HCT116 (cell line): ENCODE measurements around the gene DNAJA4. TPM values are rescaled to one million over a fixed set of nuclear protein-coding genes. Genes with fewer than 3 reads are reported as not detected.

Source experiments
- ATAC-seq: fragments of 200-7000 bp; cut with Tn5 transposase; 2 replicates; pipeline ENCODE4 v1.9.1; 2020; ENCODE audit warnings: mild to moderate bottlenecking, moderate library complexity
- BruUV-seq: library from RNA; stranded (reverse); fragments of 400-500 nt; replicated peaks from 2 replicates; lab custom pipeline; 2021; lab: Mats Ljungman, UMichigan
- CTCF ChIA-PET: fragments of 300-600 bp; sonication (Branson Sonifier 250); formaldehyde crosslinking; loops from one replicate; lab custom pipeline; 2021; ENCODE audit warnings: antibody characterized with exemption; lab: Charles Lee
- POLR2A ChIA-PET: fragments of 300-600, 350-600 bp; sonication (Branson Sonifier 250); formaldehyde crosslinking; loops from one replicate; lab custom pipeline; 2021; ENCODE audit warnings: antibody characterized with exemption; lab: Charles Lee
- RAD21 ChIA-PET, 2 experiments: fragments of 300-600 bp; sonication (Branson Sonifier 250); formaldehyde crosslinking; loops; one replicate each; lab custom pipeline; 2023; ENCODE audit warnings: low total read pairs in 2 of 2; ENCODE audit not compliant: uncharacterized antibody in 2 of 2, unreplicated experiment in 2 of 2, low non-redundant PET in 1 of 2; lab: Charles Lee
- DNase-seq: peaks from one replicate; pipeline ENCODE4 v3.0.0-alpha.2; 2010; ENCODE audit warnings: low read depth, low spot score
- H2AFZ ChIP-seq: fragments of 200-600 bp; shearing (Covaris generic), sonication (generic); 2 replicates; pipeline ENCODE4 v1.6.1; 2017; ENCODE audit warnings: low read depth, mixed run types, mixed read lengths, antibody characterized with exemption, low read length; ENCODE audit not compliant: poor library complexity, severe bottlenecking
- H3K27ac ChIP-seq: 2 replicates; pipeline ENCODE4 v1.5.1; 2012; ENCODE audit warnings: low read depth, low read length
- H3K27me3 ChIP-seq: fragments of 200-600 bp; sonication (generic); 2 replicates; pipeline ENCODE4 v1.6.1; 2016; ENCODE audit warnings: mixed run types, low read length, mixed read lengths; ENCODE audit not compliant: insufficient read depth
- H3K36me3 ChIP-seq, 2 experiments: fragments of 200-500 bp in 1 of 2; fragments of 200-600 bp in 1 of 2; sonication (Bioruptor generic) in 1 of 2; sonication (generic) in 1 of 2; 2 replicates each; pipeline versions ENCODE4 v1.5.1 to v1.6.1; 2014 to 2016; ENCODE audit warnings: low read length in 2 of 2, inconsistent platforms in 1 of 2, mixed read lengths in 1 of 2, mixed run types in 1 of 2; ENCODE audit not compliant: insufficient read depth in 2 of 2, control insufficient read depth in 1 of 2
- H3K4me1 ChIP-seq, 2 experiments: fragments of 200-600 bp in 1 of 2; sonication (generic) in 1 of 2; 2 replicates each; pipeline versions ENCODE4 v1.5.1 to v1.6.1; 2012 to 2017; ENCODE audit warnings: low read length in 2 of 2, inconsistent platforms in 1 of 2, mild to moderate bottlenecking in 1 of 2, mixed read lengths in 1 of 2, mixed run types in 1 of 2, moderate library complexity in 1 of 2; ENCODE audit not compliant: insufficient read depth in 2 of 2, control insufficient read depth in 1 of 2
- H3K4me2 ChIP-seq: fragments of 200-600 bp; sonication (generic); 2 replicates; pipeline ENCODE4 v1.6.1; 2017; ENCODE audit warnings: mixed run types, low read length, mixed read lengths
- H3K4me3 ChIP-seq, 2 experiments: fragments of 200-600 bp in 1 of 2; sonication (generic) in 1 of 2; replicated peaks in 1 of 2; 2 replicates each; pipeline ENCODE4 v1.5.1; 2011 to 2016; ENCODE audit warnings: low read length in 2 of 2, control low read depth in 1 of 2, low read depth in 1 of 2, mild to moderate bottlenecking in 1 of 2, mixed read lengths in 1 of 2, mixed run types in 1 of 2
- H3K79me2 ChIP-seq: fragments of 200-600 bp; sonication (generic); 2 replicates; pipeline ENCODE4 v1.6.1; 2017; ENCODE audit warnings: mild to moderate bottlenecking, mixed run types, low read length, moderate library complexity, mixed read lengths; ENCODE audit not compliant: insufficient read depth
- H3K9ac ChIP-seq: fragments of 200-600 bp; sonication (generic); 2 replicates; pipeline ENCODE4 v1.6.1; 2016; ENCODE audit warnings: low read length, mixed read lengths
- H3K9me2 ChIP-seq: fragments of 200-600 bp; sonication (generic), shearing (Covaris generic); 2 replicates; pipeline ENCODE4 v1.6.1; 2017; ENCODE audit warnings: mixed run types, mild to moderate bottlenecking, moderate library complexity; ENCODE audit not compliant: insufficient read depth
- H3K9me3 ChIP-seq, 2 experiments: fragments of 200-500 bp in 1 of 2; fragments of 200-600 bp in 1 of 2; sonication (Bioruptor generic) in 1 of 2; sonication (generic) in 1 of 2; 2 replicates each; pipeline ENCODE4 v1.6.1; 2014 to 2017; ENCODE audit warnings: low read length in 2 of 2, mixed read lengths in 2 of 2, inconsistent platforms in 1 of 2, low read depth in 1 of 2, mild to moderate bottlenecking in 1 of 2, mixed run types in 1 of 2, moderate library complexity in 1 of 2; ENCODE audit not compliant: control insufficient read depth in 1 of 2, insufficient read depth in 1 of 2
- H4K20me1 ChIP-seq: fragments of 200-600 bp; sonication (generic), shearing (Covaris generic); 2 replicates; pipeline ENCODE4 v1.6.1; 2017; ENCODE audit warnings: mixed run types, mild to moderate bottlenecking, moderate library complexity; ENCODE audit not compliant: insufficient read depth
- ATF3 ChIP-seq: IDR thresholded peaks from 2 replicates; pipeline ENCODE4 v1.6.1; 2012
- EZH2 ChIP-seq: fragments of 200-600 bp; sonication (generic); IDR thresholded peaks from 2 replicates; pipeline ENCODE4 v1.6.1; 2017; ENCODE audit warnings: antibody characterized with exemption, mixed run types
- JUND ChIP-seq: IDR thresholded peaks from 2 replicates; pipeline ENCODE4 v1.6.1; 2012
- POLR2A ChIP-seq: IDR thresholded peaks from 2 replicates; pipeline ENCODE4 v1.7.0; 2011; ENCODE audit warnings: borderline replicate concordance; ENCODE audit not compliant: insufficient read depth, insufficient read length; ENCODE audit errors: extremely low read depth
- RAD21 ChIP-seq: IDR thresholded peaks from 2 replicates; pipeline ENCODE4 v1.6.1; 2012; ENCODE audit warnings: low read depth, mild to moderate bottlenecking
- REST ChIP-seq: IDR thresholded peaks from 2 replicates; pipeline ENCODE4 v1.6.1; 2012; ENCODE audit warnings: low read depth
- SIN3A ChIP-seq: IDR thresholded peaks from 2 replicates; pipeline ENCODE4 v1.6.1; 2012; ENCODE audit warnings: low read depth
- SRF ChIP-seq: IDR thresholded peaks from 2 replicates; pipeline ENCODE4 v1.6.1; 2012; ENCODE audit warnings: low read depth
- YY1 ChIP-seq: IDR thresholded peaks from 2 replicates; pipeline ENCODE4 v1.6.1; 2011; ENCODE audit warnings: low read length, low read depth, moderate library complexity, mild to moderate bottlenecking; ENCODE audit not compliant: insufficient replicate concordance; ENCODE audit errors: extremely low read depth
- ZNF274 ChIP-seq: fragments of 200-500 bp; sonication (Bioruptor generic); IDR thresholded peaks from 2 replicates; pipeline ENCODE4 v1.6.1; 2014; ENCODE audit warnings: mild to moderate bottlenecking, low read depth, low read length, inconsistent platforms
- intact Hi-C: fragments of 100-400 bp; cut with micrococcal nuclease; formaldehyde crosslinking; loops from 2 replicates; pipeline ENCODE4 v1.10.0; 2022
- total RNA-seq: library from RNA; stranded (reverse); gene quantifications from one replicate; pipeline ENCODE4 v1.2.1, GENCODE V29; 2021; ENCODE audit not compliant: unreplicated experiment

DNAJA4 gene
- total RNA-seq, 1 experiment from 2014 or later: 66.6 TPM

GRCh38 chr15:78325092-78325843, 60.9 kb downstream of the DNAJA4 start:
- TF ChIP-seq EZH2 (no peak), ATF3 (no peak), RAD21 (no peak; the same call in 1 of the 2 replicates), POLR2A (no peak), SRF (no peak), SIN3A (no peak), JUND (no peak), YY1 (no peak), ZNF274 (no peak), REST (no peak)
- ATAC-seq: peak; percentile 38; the same call in 1 of the 2 replicates
- Histone ChIP-seq H3K4me2 (no peak overlapping the region), H3K4me3 (no peak overlapping the region), H4K20me1 (no peaks in the 10 kb centered on the region), H3K36me3 (no peaks in the 10 kb centered on the region), H3K79me2 (no peaks in the 10 kb centered on the region), H3K9me3 (no peaks in the 10 kb centered on the region), H3K4me1 (peaks cover 0 to 4% of the 10 kb centered on the region in 2 experiments; a peak in 1 of 4 replicates), H3K9ac (no peak overlapping the region), H3K9me2 (no peaks in the 10 kb centered on the region), H3K27me3 (no peaks in the 10 kb centered on the region), H3K27ac (no peak overlapping the region), H2AFZ (no peak overlapping the region)
- no TSS peak for BruUV-seq
- CTCF ChIA-PET: no interaction called here
- intact Hi-C loops: no loop called here
- RAD21 ChIA-PET: no interaction called here
- POLR2A ChIA-PET: no interaction called here
- DNase-seq: no peak
